Muscle layer of duodenum (tissue), 2 donors: ENCODE data around the gene PKD1.
A peak's percentile ranks its signal among the peaks of the same experiment; 100 is the strongest.
"Not testable (repeated sequence)": the region's sequence is repeated elsewhere in the genome, so short reads cannot be mapped to it uniquely, and the experiment has no call there.

Experiments used
- H3K27ac ChIP-seq: one replicate; pipeline ENCODE4 v1.7.0; 2013; ENCODE audit warnings: mild to moderate bottlenecking, low read length
- H3K27me3 ChIP-seq: one replicate; pipeline ENCODE4 v1.7.0; 2013; ENCODE audit warnings: low read depth, mild to moderate bottlenecking, control low read depth, low read length
- H3K36me3 ChIP-seq, 2 donors: one replicate each; pipeline ENCODE4 v1.7.0; 2013; ENCODE audit warnings: low read length in 2 of 2, control low read depth in 1 of 2, mild to moderate bottlenecking in 1 of 2; ENCODE audit not compliant: insufficient read depth in 2 of 2, control insufficient read depth in 1 of 2
- H3K4me1 ChIP-seq, 2 donors: one replicate each; pipeline ENCODE4 v1.7.0; 2013; ENCODE audit warnings: low read length in 2 of 2, mild to moderate bottlenecking in 2 of 2, control low read depth in 1 of 2, moderate library complexity in 1 of 2; ENCODE audit not compliant: insufficient read depth in 2 of 2, control insufficient read depth in 1 of 2
- H3K4me3 ChIP-seq, 2 donors: one replicate each; pipeline ENCODE4 v1.7.0; 2013; ENCODE audit warnings: low read length in 2 of 2, low read depth in 1 of 2, mild to moderate bottlenecking in 1 of 2
- H3K9me3 ChIP-seq, 2 donors: one replicate each; pipeline ENCODE4 v1.7.0; 2013; ENCODE audit warnings: low read length in 2 of 2, control low read depth in 1 of 2, mild to moderate bottlenecking in 1 of 2; ENCODE audit not compliant: control insufficient read depth in 1 of 2
- donor health status: healthy.

PKD1 gene

DNA sequence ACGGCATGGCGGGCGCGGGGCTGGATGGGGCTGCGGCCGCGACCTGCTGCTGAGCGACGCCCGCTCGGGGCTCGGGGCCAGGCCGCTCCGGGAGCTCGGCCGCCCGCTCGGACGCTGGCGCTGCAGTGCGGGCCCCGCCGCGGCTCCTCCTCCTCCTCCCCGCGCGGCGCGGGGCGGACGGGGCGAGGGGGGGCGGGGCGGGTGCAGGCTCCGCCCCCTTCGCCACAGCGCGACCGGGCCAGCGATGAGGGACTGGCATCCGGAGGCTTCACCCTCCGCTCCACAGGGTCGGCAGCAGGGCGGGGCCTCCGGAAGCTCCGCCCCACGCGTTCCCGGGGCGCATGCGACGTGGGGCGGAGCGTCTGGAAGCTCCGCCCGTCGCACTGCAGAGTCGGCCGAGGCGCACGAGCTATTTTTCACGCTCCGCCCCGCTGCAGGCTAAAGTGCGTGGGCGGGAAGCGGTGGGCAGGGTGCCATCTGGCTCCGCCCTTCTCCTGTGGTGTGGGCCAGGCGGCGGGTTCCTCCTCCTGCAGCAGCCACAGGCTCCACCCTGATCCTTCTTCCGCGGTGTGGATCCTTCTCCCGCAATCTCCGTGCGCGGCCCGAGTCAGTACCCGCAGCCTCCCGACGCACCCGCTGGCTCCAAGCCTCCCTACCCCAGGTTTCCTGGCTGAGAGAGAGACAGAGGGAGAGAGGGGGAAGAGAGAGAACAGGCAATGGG lies at the start of gene PKD1:
Gene PKD1, minus strand, starts transcription at position 129 of the 721 bp plus-strand sequence. CDS start 209 bp downstream, outside the sequence.
- H3K36me3 ChIP-seq, H3K9me3 ChIP-seq, H3K27ac ChIP-seq, H3K27me3 ChIP-seq, H3K4me1 ChIP-seq: not testable (repeated sequence)
- peak within 1 kb of the TSS in 1 of 2 donors; percentile 52 for H3K4me3 ChIP-seq

DNA sequence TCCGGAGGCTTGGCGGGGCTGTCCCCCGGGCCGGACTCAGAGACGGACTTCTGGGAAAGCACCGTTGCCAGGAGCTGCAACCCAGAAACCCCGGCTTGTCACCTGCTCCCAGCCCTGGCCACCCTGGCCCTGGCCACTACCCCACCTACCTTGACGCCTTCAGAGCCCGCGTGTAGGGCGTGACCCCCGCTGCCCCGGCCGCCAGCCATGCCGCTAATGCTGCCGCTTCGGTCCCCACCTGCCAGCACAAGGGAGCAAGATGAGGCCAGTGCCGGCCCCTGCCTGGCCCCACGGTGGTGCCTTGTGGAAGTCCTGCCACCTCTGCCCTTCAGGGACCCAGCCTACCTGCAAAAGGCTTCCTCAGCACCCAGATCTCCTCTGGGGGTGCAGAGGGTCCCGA lies 49.3 kb upstream of the PKD1 start:
- H3K36me3 ChIP-seq = no peaks in the 10 kb centered on the region
- H3K27me3 ChIP-seq = no peaks in the 10 kb centered on the region
- H3K27ac ChIP-seq = no peak overlapping the region
- no peaks in the 10 kb centered on the region for H3K9me3 ChIP-seq
- H3K4me1 ChIP-seq = no peaks in the 10 kb centered on the region
- no peak overlapping the region for H3K4me3 ChIP-seq

DNA sequence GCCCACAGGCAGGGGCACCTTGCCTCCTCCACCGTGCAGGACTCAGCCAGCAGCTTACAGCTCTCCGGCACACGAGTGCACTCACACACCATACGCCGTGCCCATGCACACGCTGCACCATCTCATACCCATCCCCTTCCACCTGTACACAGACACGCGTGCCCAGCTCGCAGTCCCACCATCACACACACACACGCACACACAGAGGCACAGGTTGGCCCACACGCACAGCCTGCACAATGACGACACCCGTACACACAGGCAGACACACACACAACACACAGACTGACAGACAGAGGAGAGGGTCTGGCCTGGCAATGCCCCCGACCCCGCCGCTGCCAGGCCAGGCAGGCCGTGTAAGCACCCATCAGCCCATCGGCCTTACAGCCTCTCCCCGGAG lies 48.6 kb upstream of the PKD1 start:
- H3K9me3 ChIP-seq = no peaks in the 10 kb centered on the region
- H3K36me3 ChIP-seq = no peaks in the 10 kb centered on the region
- H3K4me3 ChIP-seq = no peak overlapping the region
- no peaks in the 10 kb centered on the region for H3K4me1 ChIP-seq
- H3K27ac ChIP-seq = no peak overlapping the region
- H3K27me3 ChIP-seq = no peaks in the 10 kb centered on the region

DNA sequence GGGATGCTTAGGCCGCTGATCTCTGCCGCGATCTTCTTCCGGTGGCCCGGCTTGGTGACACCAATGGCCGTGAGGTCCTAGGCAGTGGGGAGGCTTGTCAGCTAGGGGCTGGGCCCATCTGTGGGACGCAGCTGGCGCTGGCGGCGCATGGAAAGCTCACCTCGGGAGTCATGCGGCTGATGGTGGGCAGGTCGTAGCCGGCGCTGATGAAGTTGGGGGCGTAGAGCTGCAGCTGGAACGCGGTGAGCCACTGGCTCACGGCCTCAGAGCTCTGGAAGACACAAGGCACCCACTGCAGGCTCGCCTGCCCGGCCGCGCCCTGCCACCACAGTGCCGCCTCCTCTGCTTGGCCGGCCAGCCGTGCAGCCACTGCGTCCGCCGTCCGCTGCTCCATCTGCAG lies 48.0 kb upstream of the PKD1 start:
- Histone ChIP-seq H3K4me3 (no peak overlapping the region), H3K27me3 (no peaks in the 10 kb centered on the region), H3K36me3 (no peaks in the 10 kb centered on the region), H3K9me3 (no peaks in the 10 kb centered on the region), H3K4me1 (no peaks in the 10 kb centered on the region), H3K27ac (no peak overlapping the region)

DNA sequence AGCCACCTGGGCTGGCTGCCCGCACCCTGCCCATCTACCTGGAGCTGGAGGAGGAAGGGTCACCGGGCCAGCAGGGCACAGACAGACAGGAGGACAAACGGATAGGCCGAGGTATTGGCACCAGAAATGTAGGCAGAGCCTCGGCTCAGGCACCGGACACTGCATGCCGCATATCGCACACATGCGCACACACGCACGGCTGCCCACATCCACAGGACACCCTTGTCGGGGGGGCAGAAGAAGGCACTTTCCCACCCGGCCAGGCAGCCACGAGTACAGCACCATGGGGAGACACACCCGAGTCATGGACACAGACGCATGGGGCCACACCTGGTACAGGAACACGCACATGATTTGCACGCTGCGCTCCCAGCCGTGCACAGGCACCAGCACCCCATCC lies 46.3 kb upstream of the PKD1 start:
- Histone ChIP-seq H3K27ac (no peak overlapping the region), H3K27me3 (no peaks in the 10 kb centered on the region), H3K36me3 (peaks cover 0 to 8% of the 10 kb centered on the region in 2 donors), H3K9me3 (no peaks in the 10 kb centered on the region), H3K4me3 (no peak overlapping the region), H3K4me1 (no peaks in the 10 kb centered on the region)

- Histone ChIP-seq H3K27me3 (no peaks in the 10 kb centered on the region), H3K36me3 (peaks cover 0 to 15% of the 10 kb centered on the region in 2 donors), H3K4me1 (no peaks in the 10 kb centered on the region), H3K4me3 (no peak overlapping the region), H3K27ac (no peak overlapping the region), H3K9me3 (no peaks in the 10 kb centered on the region)
Measured at GRCh38 chr16:2180962-2181923, 45.5 kb upstream of the PKD1 start.

- peaks cover 6 to 23% of the 10 kb centered on the region in 2 donors for H3K36me3 ChIP-seq
- H3K4me1 ChIP-seq = no peaks in the 10 kb centered on the region
- no peak overlapping the region for H3K27ac ChIP-seq
- H3K27me3 ChIP-seq = no peaks in the 10 kb centered on the region
- H3K4me3 ChIP-seq = no peak overlapping the region
- no peaks in the 10 kb centered on the region for H3K9me3 ChIP-seq
Measured at GRCh38 chr16:2180461-2180860, 44.8 kb upstream of the PKD1 start.

- Histone ChIP-seq H3K36me3 (peaks cover 9 to 32% of the 10 kb centered on the region in 2 donors), H3K27ac (no peak overlapping the region), H3K9me3 (no peaks in the 10 kb centered on the region), H3K27me3 (no peaks in the 10 kb centered on the region), H3K4me1 (no peaks in the 10 kb centered on the region), H3K4me3 (no peak overlapping the region)
Measured at GRCh38 chr16:2179576-2179975, 43.9 kb upstream of the PKD1 start.

- Histone ChIP-seq H3K4me3 (no peak overlapping the region), H3K27me3 (no peaks in the 10 kb centered on the region), H3K9me3 (no peaks in the 10 kb centered on the region), H3K36me3 (peaks cover 14 to 37% of the 10 kb centered on the region in 2 donors), H3K4me1 (no peaks in the 10 kb centered on the region), H3K27ac (no peak overlapping the region)
Measured at GRCh38 chr16:2179107-2179501, 43.4 kb upstream of the PKD1 start.

DNA sequence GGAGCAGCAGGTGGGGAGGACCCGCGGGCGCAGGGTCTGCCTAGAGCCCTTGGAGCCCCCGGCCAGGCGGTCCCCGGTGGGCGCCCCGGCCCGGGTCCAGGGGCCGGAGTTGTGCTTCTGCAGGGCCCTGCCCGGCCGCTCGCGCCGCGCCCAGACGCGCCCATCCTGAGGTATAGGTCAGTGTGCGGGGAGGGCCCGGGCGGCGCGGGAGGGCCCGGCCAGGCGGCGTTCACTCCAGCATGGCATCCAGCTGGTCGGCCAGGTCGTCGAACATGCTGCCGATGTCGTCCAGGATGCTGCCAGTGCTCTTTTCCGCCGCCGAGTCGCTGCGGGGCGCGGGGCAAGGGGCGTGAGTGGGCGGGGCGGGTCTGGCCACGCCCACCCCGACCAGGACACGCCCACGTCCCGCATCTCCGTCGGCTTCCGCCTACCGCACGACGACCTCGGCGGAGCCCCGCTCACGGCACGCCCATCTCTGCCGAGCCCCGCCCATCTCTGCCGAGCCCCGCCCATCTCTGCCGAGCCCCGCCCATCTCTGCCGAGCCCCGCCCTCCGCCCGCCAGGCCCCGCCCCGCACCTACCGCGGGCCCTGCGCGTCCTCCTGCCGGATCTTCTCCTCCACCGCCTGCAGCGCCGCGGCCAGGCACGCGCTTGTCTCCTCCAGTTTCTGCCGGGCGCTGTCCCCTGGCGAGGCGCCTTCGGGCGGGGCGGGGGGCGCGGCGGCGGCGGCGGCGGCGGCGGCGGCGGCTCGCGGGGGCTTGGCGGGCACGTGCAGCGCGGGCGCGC lies 42.8 kb upstream of the PKD1 start:
- Histone ChIP-seq H3K27ac (no peak overlapping the region), H3K27me3 (no peaks in the 10 kb centered on the region), H3K9me3 (no peaks in the 10 kb centered on the region), H3K36me3 (peaks cover 14 to 43% of the 10 kb centered on the region in 2 donors), H3K4me3 (no peak overlapping the region), H3K4me1 (no peaks in the 10 kb centered on the region)

GRCh38 chr16:2177561-2177960 lies 41.9 kb upstream of the PKD1 start:
- H3K36me3 ChIP-seq = peaks cover 14 to 52% of the 10 kb centered on the region in 2 donors
- no peaks in the 10 kb centered on the region for H3K9me3 ChIP-seq
- H3K4me1 ChIP-seq = no peaks in the 10 kb centered on the region
- no peak overlapping the region for H3K4me3 ChIP-seq
- no peaks in the 10 kb centered on the region for H3K27me3 ChIP-seq
- no peak overlapping the region for H3K27ac ChIP-seq
